Mononuclear cell (primary cell): ENCODE measurements around the gene TMEM235. TPM values are rescaled to one million over a fixed set of nuclear protein-coding genes. Genes with fewer than 3 reads are reported as not detected.
A peak's percentile ranks its signal among the peaks of the same experiment; 100 is the strongest.

ENCODE experiments used
- H3K27me3 ChIP-seq: 2 replicates; pipeline ENCODE4 v1.6.0; 2011; ENCODE audit warnings: low read length, control low read depth; ENCODE audit not compliant: insufficient read depth
- H3K4me1 ChIP-seq: 2 replicates; pipeline ENCODE4 v1.5.1; 2011; ENCODE audit warnings: mild to moderate bottlenecking, low read length, control low read depth; ENCODE audit not compliant: insufficient read depth
- H3K4me3 ChIP-seq: 2 replicates; pipeline ENCODE4 v1.5.1; 2011; ENCODE audit warnings: mild to moderate bottlenecking, low read length, moderate library complexity
- H3K9me3 ChIP-seq: 2 replicates; pipeline ENCODE4 v1.5.1; 2011; ENCODE audit warnings: low read depth, mild to moderate bottlenecking, control low read depth, low read length
- total RNA-seq: library from RNA; depleted of rRNA; stranded (reverse); fragments of >200 nt; gene quantifications from one replicate; pipeline ENCODE4 v1.2.3, GENCODE V29; 2012

Gene TMEM235
- total RNA-seq = not detected

- H3K27me3 ChIP-seq = peaks cover 28% of the 10 kb centered on the region
- H3K4me3 ChIP-seq = no peak within 1 kb of the TSS
- H3K4me1 ChIP-seq = peaks cover 14% of the 10 kb centered on the region
- no peaks in the 10 kb centered on the region for H3K9me3 ChIP-seq
These were observed at the start of gene TMEM235 for GRCh38 chr17:78230996-78231935. Gene TMEM235, plus strand, starts transcription at chr17:78231631. Its CDS starts 393 bp downstream, at chr17:78232024.

GRCh38 chr17:78182504-78182903 is 48.9 kb upstream of the TMEM235 start:
- no peaks in the 10 kb centered on the region for H3K27me3 ChIP-seq
- peaks cover 33% of the 10 kb centered on the region for H3K4me1 ChIP-seq
- H3K4me3 ChIP-seq = no peak overlapping the region
- no peaks in the 10 kb centered on the region for H3K9me3 ChIP-seq

GRCh38 chr17:78183916-78184315 is 47.5 kb upstream of the TMEM235 start:
- H3K4me3 ChIP-seq = no peak overlapping the region
- H3K9me3 ChIP-seq = no peaks in the 10 kb centered on the region
- H3K4me1 ChIP-seq = peaks cover 44% of the 10 kb centered on the region
- no peaks in the 10 kb centered on the region for H3K27me3 ChIP-seq

- H3K27me3 ChIP-seq = no peaks in the 10 kb centered on the region
- no peaks in the 10 kb centered on the region for H3K9me3 ChIP-seq
- no peak overlapping the region for H3K4me3 ChIP-seq
- H3K4me1 ChIP-seq = peaks cover 43% of the 10 kb centered on the region
These were observed 47.1 kb upstream of the TMEM235 start for GRCh38 chr17:78184351-78184750.

- no peaks in the 10 kb centered on the region for H3K9me3 ChIP-seq
- no peaks in the 10 kb centered on the region for H3K27me3 ChIP-seq
- H3K4me3 ChIP-seq = no peak overlapping the region
- H3K4me1 ChIP-seq = peaks cover 38% of the 10 kb centered on the region
These were observed 46.6 kb upstream of the TMEM235 start for GRCh38 chr17:78184868-78185267.

- Histone ChIP-seq H3K27me3 (no peaks in the 10 kb centered on the region), H3K4me3 (no peak overlapping the region), H3K4me1 (peaks cover 30% of the 10 kb centered on the region), H3K9me3 (no peaks in the 10 kb centered on the region)
These were observed 45.3 kb upstream of the TMEM235 start for GRCh38 chr17:78185981-78186691.

- H3K4me3 ChIP-seq = peak within 1 kb of the TSS; percentile 38
- H3K9me3 ChIP-seq = no peaks in the 10 kb centered on the region
- H3K27me3 ChIP-seq = no peaks in the 10 kb centered on the region
- peaks cover 30% of the 10 kb centered on the region for H3K4me1 ChIP-seq
These were observed 44.5 kb upstream of the TMEM235 start, which contains the start of the genes AFMID and TK1 for GRCh38 chr17:78186692-78187595. Gene AFMID, plus strand, starts transcription at chr17:78187362. Its CDS starts 9 bp downstream, at chr17:78187371. Gene TK1, minus strand, starts transcription at chr17:78187052. Its CDS starts 58 bp downstream, at chr17:78186994.

GRCh38 chr17:78196716-78197115 is 34.7 kb upstream of the TMEM235 start:
- H3K27me3 ChIP-seq = no peaks in the 10 kb centered on the region
- H3K4me1 ChIP-seq = peaks cover 16% of the 10 kb centered on the region
- H3K9me3 ChIP-seq = no peaks in the 10 kb centered on the region
- H3K4me3 ChIP-seq = no peak overlapping the region

- H3K27me3 ChIP-seq = no peaks in the 10 kb centered on the region
- no peak overlapping the region for H3K4me3 ChIP-seq
- peaks cover 16% of the 10 kb centered on the region for H3K4me1 ChIP-seq
- no peaks in the 10 kb centered on the region for H3K9me3 ChIP-seq
These were observed 34.1 kb upstream of the TMEM235 start for GRCh38 chr17:78197147-78197832.

GRCh38 chr17:78200451-78200850 is 31.0 kb upstream of the TMEM235 start:
- Histone ChIP-seq H3K27me3 (no peaks in the 10 kb centered on the region), H3K4me1 (peaks cover 16% of the 10 kb centered on the region), H3K4me3 (no peak overlapping the region), H3K9me3 (no peaks in the 10 kb centered on the region)

GRCh38 chr17:78202666-78203065 is 28.8 kb upstream of the TMEM235 start:
- Histone ChIP-seq H3K9me3 (no peaks in the 10 kb centered on the region), H3K4me1 (peaks cover 16% of the 10 kb centered on the region), H3K4me3 (no peak overlapping the region), H3K27me3 (no peaks in the 10 kb centered on the region)

- Histone ChIP-seq H3K27me3 (no peaks in the 10 kb centered on the region), H3K9me3 (no peaks in the 10 kb centered on the region), H3K4me1 (peaks cover 4% of the 10 kb centered on the region), H3K4me3 (no peak overlapping the region)
These were observed 26.9 kb upstream of the TMEM235 start for GRCh38 chr17:78204387-78205123.

GRCh38 chr17:78205124-78205775 is 26.2 kb upstream of the TMEM235 start:
- Histone ChIP-seq H3K4me3 (no peak overlapping the region), H3K9me3 (no peaks in the 10 kb centered on the region), H3K27me3 (no peaks in the 10 kb centered on the region)

More at GRCh38 chr17:78205124-78205775, 26.2 kb upstream of the TMEM235 start:
- H3K4me1 ChIP-seq = no peaks in the 10 kb centered on the region
